Thyroid gland (tissue), 4 donors: ENCODE data around the gene SORCS2. TPM values are rescaled to one million over a fixed set of nuclear protein-coding genes. Genes with fewer than 3 reads are reported as not detected.

ENCODE experiments used
- DNase-seq, 2 donors: peaks; one replicate each; pipeline ENCODE4 v3.0.0-alpha.2; 2019
- H3K27ac ChIP-seq, 3 donors: fragments of 200-600 bp; sonication (generic); 1 replicate in 2 of 3; 2 replicates in 1 of 3; pipeline ENCODE4 v1.5.1; 2016 to 2019; ENCODE audit warnings: mild to moderate bottlenecking in 1 of 3, moderate library complexity in 1 of 3
- H3K27me3 ChIP-seq: fragments of 200-600 bp; sonication (generic); one replicate; pipeline ENCODE4 v1.5.1; 2019
- H3K36me3 ChIP-seq, 2 donors: fragments of 200-600 bp; sonication (generic); one replicate each; pipeline ENCODE4 v1.5.1; 2016 to 2019
- H3K4me1 ChIP-seq, 2 donors: fragments of 200-600 bp; sonication (generic); one replicate each; pipeline ENCODE4 v1.5.1; 2017 to 2019
- H3K4me3 ChIP-seq, 3 donors: fragments of 200-600 bp; sonication (generic); replicated peaks in 1 of 3; 1 replicate in 2 of 3; 2 replicates in 1 of 3; pipeline ENCODE4 v1.5.1; 2016; ENCODE audit warnings: mild to moderate bottlenecking in 1 of 3
- H3K9me3 ChIP-seq: fragments of 200-600 bp; sonication (generic); one replicate; pipeline ENCODE4 v1.5.1; 2017
- POLR2A ChIP-seq, 2 donors: fragments of 450-650 bp; IDR thresholded peaks; one replicate each; pipeline ENCODE4 v1.6.1; 2017; ENCODE audit warnings: antibody characterized with exemption in 2 of 2, mild to moderate bottlenecking in 2 of 2, moderate library complexity in 1 of 2
- WGBS, 2 donors: methylation state at CpG; one replicate each; pipeline ENCODE4 v1.1.5; 2017; 5-methylcytosine and 5-hydroxymethylcytosine counted together
- intact Hi-C: fragments of 100-400 bp; cut with DNase I; formaldehyde crosslinking; loops from one replicate; pipeline ENCODE4 v1.15.1; 2023
- total RNA-seq, 4 donors: library from RNA; depleted of rRNA; stranded (reverse); fragments of >200 nt; gene quantifications; one replicate each; pipeline ENCODE4 v1.2.3, GENCODE V29; 2016
- TF ChIP-seq, protein P1 (sequence below), 6 experiments: fragments of 200-600 bp in 3 of 6; fragments of 450-650 bp in 3 of 6; sonication (generic) in 3 of 6; IDR thresholded peaks; one replicate each; pipeline ENCODE4 v1.5.1; 2016 to 2019; ENCODE audit warnings: antibody characterized with exemption in 6 of 6, mild to moderate bottlenecking in 2 of 6, inconsistent platforms in 1 of 6, moderate library complexity in 1 of 6

SORCS2 gene
- total RNA-seq, 4 donors from 2014 or later, result 1.7 to 13.6 (median 3.6) TPM

DNA sequence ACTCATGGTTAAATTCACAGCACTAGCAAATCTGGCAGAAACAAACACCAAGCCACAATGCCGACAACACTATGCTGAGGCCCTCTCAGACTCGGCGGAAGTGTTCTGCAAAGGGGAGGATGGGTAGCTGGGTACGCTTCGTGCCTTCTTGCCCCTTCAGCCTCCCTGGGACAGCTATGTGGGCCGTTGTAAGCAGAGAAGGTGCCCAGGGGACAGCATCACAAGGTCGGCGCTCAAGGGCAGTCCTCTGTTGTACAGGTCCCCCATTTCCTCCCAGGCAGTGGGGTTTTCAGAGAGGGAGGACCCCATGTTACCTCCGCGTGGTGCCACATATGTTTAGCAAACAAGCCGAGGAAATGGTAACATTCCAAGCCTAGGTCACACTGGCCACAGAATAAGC is 573.7 kb downstream of the SORCS2 start:
- Histone ChIP-seq H3K4me3 (no peak overlapping the region), H3K9me3 (no peaks in the 10 kb centered on the region), H3K36me3 (peaks cover 0 to 5% of the 10 kb centered on the region in 2 donors), H3K4me1 (peaks cover 8 to 11% of the 10 kb centered on the region in 2 donors), H3K27ac (peak overlapping the region in 2 of 3 donors; percentile 8 to 86), H3K27me3 (no peaks in the 10 kb centered on the region)
- DNase-seq, result no peak
- 79 to 92% methylated on average over 11 of the region's 11 CpGs for WGBS, 2 donors
- intact Hi-C loops, result no loop called here
- no peak for TF ChIP-seq POLR2A (IDR thresholded peaks at IDR 0.05)
- TF ChIP-seq, protein P1, sequence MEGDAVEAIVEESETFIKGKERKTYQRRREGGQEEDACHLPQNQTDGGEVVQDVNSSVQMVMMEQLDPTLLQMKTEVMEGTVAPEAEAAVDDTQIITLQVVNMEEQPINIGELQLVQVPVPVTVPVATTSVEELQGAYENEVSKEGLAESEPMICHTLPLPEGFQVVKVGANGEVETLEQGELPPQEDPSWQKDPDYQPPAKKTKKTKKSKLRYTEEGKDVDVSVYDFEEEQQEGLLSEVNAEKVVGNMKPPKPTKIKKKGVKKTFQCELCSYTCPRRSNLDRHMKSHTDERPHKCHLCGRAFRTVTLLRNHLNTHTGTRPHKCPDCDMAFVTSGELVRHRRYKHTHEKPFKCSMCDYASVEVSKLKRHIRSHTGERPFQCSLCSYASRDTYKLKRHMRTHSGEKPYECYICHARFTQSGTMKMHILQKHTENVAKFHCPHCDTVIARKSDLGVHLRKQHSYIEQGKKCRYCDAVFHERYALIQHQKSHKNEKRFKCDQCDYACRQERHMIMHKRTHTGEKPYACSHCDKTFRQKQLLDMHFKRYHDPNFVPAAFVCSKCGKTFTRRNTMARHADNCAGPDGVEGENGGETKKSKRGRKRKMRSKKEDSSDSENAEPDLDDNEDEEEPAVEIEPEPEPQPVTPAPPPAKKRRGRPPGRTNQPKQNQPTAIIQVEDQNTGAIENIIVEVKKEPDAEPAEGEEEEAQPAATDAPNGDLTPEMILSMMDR (IDR thresholded peaks at IDR 0.05), result no peak

GRCh38 chr4:7766661-7767345 is 574.5 kb downstream of the SORCS2 start:
- WGBS, 2 donors, result 64 to 65% methylated on average over 18 to 22 of the region's 23 CpGs
- H3K4me1 ChIP-seq, result peaks cover 8 to 11% of the 10 kb centered on the region in 2 donors
- no peaks in the 10 kb centered on the region for H3K9me3 ChIP-seq
- DNase-seq, result peak; percentile 90 to 96
- no peaks in the 10 kb centered on the region for H3K27me3 ChIP-seq
- intact Hi-C loops, result no loop called here
- peak in 1 of 2 donors; percentile 6 for TF ChIP-seq POLR2A (IDR thresholded peaks at IDR 0.05)
- TF ChIP-seq, protein P1 (IDR thresholded peaks at IDR 0.05), result no peak
- H3K27ac ChIP-seq, result peak overlapping the region in 2 of 3 donors; percentile 8 to 86
- no peak overlapping the region for H3K4me3 ChIP-seq
- H3K36me3 ChIP-seq, result peaks cover 3 to 5% of the 10 kb centered on the region in 2 donors

GRCh38 chr4:7767526-7767925 is 575.2 kb downstream of the SORCS2 start:
- peaks cover 5 to 11% of the 10 kb centered on the region in 2 donors for H3K36me3 ChIP-seq
- no peaks in the 10 kb centered on the region for H3K27me3 ChIP-seq
- H3K9me3 ChIP-seq, result no peaks in the 10 kb centered on the region
- DNase-seq, result no peak
- intact Hi-C loops, result no loop called here
- H3K27ac ChIP-seq, result no peak overlapping the region
- H3K4me1 ChIP-seq, result peaks cover 8 to 11% of the 10 kb centered on the region in 2 donors
- H3K4me3 ChIP-seq, result no peak overlapping the region
- TF ChIP-seq, protein P1 (IDR thresholded peaks at IDR 0.05), result no peak
- TF ChIP-seq POLR2A (IDR thresholded peaks at IDR 0.05), result no peak
- WGBS, 2 donors, result 79 to 80% methylated on average over 8 of the region's 9 CpGs

- DNase-seq, result no peak
- Histone ChIP-seq H3K4me3 (no peak overlapping the region), H3K27me3 (no peaks in the 10 kb centered on the region), H3K4me1 (peaks cover 8 to 11% of the 10 kb centered on the region in 2 donors), H3K36me3 (peaks cover 5 to 15% of the 10 kb centered on the region in 2 donors), H3K27ac (no peak overlapping the region), H3K9me3 (no peaks in the 10 kb centered on the region)
- TF ChIP-seq, protein P1 (IDR thresholded peaks at IDR 0.05), result no peak
- TF ChIP-seq POLR2A (IDR thresholded peaks at IDR 0.05), result no peak
- intact Hi-C loops, result no loop called here
- 90 to 95% methylated on average over 13 of the region's 13 CpGs for WGBS, 2 donors
Measured at GRCh38 chr4:7767966-7768365, 575.6 kb downstream of the SORCS2 start.

GRCh38 chr4:7768736-7769135 is 576.4 kb downstream of the SORCS2 start:
- H3K4me3 ChIP-seq, result no peak overlapping the region
- 94 to 95% methylated on average over 14 to 16 of the region's 16 CpGs for WGBS, 2 donors
- intact Hi-C loops, result no loop called here
- DNase-seq, result no peak
- no peaks in the 10 kb centered on the region for H3K27me3 ChIP-seq
- TF ChIP-seq, protein P1 (IDR thresholded peaks at IDR 0.05), result no peak
- no peak for TF ChIP-seq POLR2A (IDR thresholded peaks at IDR 0.05)
- peaks cover 11 to 13% of the 10 kb centered on the region in 2 donors for H3K4me1 ChIP-seq
- peaks cover 5 to 19% of the 10 kb centered on the region in 2 donors for H3K36me3 ChIP-seq
- H3K9me3 ChIP-seq, result no peaks in the 10 kb centered on the region
- H3K27ac ChIP-seq, result no peak overlapping the region
